ENCODE data around the gene LGR6.
"Not testable (repeated sequence)": the region's sequence is repeated elsewhere in the genome, so short reads cannot be mapped to it uniquely, and the experiment has no call there.

Gene LGR6, protein sequence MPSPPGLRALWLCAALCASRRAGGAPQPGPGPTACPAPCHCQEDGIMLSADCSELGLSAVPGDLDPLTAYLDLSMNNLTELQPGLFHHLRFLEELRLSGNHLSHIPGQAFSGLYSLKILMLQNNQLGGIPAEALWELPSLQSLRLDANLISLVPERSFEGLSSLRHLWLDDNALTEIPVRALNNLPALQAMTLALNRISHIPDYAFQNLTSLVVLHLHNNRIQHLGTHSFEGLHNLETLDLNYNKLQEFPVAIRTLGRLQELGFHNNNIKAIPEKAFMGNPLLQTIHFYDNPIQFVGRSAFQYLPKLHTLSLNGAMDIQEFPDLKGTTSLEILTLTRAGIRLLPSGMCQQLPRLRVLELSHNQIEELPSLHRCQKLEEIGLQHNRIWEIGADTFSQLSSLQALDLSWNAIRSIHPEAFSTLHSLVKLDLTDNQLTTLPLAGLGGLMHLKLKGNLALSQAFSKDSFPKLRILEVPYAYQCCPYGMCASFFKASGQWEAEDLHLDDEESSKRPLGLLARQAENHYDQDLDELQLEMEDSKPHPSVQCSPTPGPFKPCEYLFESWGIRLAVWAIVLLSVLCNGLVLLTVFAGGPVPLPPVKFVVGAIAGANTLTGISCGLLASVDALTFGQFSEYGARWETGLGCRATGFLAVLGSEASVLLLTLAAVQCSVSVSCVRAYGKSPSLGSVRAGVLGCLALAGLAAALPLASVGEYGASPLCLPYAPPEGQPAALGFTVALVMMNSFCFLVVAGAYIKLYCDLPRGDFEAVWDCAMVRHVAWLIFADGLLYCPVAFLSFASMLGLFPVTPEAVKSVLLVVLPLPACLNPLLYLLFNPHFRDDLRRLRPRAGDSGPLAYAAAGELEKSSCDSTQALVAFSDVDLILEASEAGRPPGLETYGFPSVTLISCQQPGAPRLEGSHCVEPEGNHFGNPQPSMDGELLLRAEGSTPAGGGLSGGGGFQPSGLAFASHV

DNA sequence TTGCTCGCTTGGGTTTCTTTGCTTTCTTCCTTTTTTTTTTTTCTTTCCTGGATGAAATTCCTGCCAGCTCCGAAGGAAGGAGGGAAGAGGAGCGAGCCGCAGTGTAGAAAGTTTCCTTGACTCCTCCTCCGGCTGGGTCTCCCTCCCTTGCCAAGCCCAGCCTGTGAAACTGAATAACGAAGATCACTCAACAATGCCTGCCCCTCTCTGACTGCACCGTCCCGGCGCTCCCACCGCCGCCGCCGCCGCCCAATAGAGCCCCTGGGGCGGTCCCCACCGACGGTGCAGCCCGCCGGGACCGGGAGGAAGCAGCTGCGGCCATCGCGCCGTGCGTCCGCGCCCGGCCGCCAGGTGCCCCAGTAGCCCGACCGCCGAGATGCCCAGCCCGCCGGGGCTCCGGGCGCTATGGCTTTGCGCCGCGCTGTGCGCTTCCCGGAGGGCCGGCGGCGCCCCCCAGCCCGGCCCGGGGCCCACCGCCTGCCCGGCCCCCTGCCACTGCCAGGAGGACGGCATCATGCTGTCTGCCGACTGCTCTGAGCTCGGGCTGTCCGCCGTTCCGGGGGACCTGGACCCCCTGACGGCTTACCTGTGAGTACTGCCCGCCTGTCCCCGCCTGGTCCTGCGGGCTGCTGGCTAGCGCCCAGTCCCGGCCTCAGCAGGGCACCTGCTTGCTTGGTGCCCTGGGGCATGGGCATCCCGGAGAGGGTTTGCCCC, at the start of gene LGR6:
LGR6 (plus strand) TSS at position 186 of the 714 bp plus-strand sequence; CDS start at position 377, 191 bp downstream.
- DNase-seq: no peak

DNA sequence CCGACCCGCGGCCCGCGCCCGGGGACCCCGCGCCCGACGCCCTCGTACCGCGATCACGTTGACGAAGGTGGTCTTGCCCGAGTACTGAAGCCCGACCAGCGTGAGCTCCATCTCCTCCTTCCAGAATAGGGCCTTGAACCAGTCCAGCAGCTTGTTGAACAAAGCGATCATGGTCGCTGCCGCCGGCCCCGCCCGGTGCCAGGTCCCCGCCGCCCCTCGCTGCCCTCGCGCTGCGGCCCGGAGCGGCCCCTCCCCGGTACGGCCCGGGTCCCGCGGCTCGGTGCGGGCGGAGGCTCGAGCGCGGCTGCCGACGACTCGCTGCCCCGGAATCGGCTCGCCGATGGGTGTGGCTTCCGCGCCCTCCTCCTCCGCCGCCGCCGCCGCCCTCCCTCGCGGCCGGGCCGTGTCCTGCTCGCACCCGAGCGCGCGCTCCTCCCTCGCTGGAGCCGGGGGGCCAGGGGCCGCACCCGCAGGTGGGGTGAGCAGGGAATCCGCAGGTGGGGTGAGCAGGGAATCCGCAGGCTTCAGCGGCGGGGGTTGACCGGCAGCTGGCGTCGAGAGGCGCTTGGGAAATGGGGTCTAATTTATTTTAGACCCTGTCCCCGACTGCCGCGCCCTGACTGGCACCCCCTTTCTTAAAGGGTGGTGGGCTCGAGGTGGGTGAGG, 49.1 kb upstream of the LGR6 start, which contains the start of gene ARL8A:
ARL8A (minus strand) TSS at position 336 of the 666 bp plus-strand sequence; CDS start at position 171, 165 bp downstream.
- peak; percentile 32 for DNase-seq

DNA sequence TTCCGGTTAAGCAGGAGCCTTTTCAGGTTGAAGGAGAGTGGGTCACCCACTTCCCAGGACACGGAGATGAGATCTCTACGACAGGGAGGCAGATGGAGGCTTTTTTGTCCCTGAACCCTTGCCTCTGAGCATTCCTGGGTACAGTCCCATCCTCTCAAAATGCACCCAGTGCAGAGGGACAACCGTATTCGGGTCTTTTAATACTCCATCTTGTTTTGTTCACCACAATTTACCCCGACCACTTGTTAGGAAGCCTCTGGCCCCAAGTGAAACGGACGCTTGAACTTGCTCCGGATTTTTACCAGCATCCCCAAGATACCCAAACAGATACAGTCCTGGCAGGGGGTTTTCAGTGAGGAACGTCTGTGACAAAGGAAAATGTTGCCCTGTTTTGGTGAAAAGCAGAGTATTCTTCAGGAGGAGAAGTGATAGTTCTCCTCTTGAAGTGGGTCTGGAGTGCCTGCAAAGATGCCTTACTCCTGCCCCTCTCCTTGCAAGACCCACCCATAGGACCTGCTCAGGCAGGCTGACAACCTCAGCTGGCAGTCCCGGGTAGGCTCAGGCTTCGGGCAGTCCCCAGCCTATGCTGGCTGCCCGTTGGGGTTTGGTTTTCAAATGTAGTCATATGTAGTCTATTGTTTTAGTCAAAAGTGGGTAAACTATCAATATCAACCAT, 48.4 kb upstream of the LGR6 start:
- no peak for DNase-seq

DNA sequence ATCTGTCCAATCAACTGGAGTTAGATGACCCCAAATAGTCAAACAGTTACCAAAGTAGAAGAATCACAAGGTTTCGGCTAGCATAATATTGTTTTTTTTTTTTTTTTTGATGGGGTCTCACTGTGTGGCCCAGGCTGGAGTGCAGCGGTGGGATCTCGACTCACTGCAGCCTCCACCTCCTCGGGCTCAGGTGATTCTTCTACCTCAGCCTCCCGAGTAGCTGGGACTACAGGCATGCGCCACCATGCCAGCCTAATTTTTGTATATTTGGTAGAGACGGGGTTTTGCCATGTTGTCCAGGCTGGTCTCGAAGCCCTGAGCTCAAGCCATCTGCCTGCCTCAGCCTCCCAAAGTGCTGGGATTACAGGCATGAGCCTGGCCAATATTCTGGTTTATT, 47.9 kb upstream of the LGR6 start:
- not testable (repeated sequence) for DNase-seq

DNA sequence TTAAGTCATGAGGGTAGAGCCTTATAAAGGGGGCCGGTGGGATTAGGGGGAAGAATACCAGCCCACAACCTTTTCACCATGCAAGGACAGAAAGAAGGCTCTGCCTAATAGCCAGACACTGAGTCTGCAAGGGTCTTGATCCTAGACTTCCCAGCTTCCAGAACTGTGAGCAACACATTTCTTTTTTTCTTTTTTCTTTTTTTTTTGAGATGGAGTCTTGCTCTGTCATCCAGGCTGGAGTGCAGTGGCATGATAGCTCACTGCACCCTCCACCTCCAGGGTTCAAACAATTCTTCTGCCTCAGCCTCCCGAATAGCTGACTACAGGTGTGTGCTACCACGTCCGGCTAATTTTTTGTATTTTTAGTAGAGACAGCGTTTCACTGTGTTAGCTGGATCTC, 47.3 kb upstream of the LGR6 start:
- DNase-seq: no peak

DNA sequence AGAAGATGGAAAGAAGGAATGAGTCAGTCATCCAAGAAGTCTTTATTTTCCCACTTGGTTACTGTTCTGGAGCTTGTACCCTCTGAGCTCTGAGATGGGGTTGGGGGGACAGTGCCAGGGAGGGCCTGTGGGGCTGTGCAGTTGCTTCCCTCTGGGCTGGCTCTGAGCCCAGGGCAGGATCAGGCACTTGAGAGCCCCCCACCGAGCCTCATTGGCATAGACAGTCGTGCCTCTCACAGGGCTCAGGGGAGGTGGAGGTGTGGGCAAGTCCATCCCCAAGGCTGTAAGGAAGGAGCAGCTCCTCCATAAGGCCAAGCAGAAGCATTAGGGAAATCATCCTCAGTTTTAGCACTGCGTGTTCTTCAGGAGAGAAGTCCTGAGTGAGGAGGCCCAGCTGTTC, 46.6 kb upstream of the LGR6 start:
- no peak for DNase-seq

DNA sequence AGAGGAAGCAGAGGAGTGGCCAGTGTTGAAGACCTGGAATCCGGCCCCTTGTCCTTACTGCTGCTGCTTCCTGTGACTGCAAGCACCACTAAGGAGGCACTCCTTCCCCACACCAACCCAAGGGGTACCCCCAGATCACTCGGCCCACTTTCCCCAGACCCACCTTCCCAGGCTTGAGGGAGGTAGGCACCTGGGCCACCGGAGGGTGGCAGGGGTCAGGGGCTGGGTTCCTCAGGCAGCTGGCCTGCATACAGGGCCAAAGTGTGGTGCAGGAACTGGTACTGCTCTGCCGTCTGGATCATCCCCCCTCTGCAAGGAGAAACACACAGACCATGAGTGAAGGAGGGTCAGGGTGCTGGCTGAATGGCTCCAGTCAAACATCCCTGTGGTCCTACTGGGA, 45.2 kb upstream of the LGR6 start:
- DNase-seq: no peak

DNA sequence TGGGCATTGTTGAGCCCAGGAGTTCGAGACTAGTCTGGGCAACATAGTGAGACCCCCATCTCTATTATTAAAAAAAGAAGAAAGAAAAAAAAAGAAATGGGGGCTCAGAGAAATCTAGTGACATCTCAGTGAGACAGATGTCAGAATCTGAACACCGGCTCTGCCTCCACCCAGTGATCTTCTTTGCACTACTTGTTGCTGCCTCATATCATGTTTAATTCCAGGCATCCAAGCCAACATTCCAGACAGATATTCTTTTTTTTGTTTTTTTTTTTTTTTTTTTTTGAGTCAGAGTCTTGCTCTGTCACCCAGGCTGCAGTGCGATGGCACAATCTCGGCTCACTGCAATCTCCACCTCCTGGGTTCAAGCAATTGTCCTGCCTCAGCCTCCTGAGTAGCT, 44.0 kb upstream of the LGR6 start:
- DNase-seq: no peak

DNA sequence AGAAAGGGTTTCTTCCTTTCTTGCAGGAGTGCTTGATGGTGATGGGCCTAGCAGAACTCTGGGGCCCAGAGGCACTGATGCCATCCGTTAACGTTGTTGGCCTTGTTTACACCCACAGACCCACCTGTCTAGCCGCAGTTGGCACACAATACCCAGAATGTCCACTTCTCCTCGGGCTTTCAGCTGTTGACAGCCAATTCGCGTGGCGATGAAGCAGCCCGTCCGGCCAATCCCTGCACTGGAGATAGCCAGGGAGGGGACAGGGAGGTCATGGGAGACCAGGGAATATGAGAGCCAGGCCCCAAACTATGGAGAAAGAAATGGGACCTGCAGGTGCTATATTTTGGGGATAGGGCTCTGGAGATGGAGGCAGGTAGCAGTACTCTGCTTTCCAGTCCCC, 43.4 kb upstream of the LGR6 start:
- DNase-seq: no peak

DNA sequence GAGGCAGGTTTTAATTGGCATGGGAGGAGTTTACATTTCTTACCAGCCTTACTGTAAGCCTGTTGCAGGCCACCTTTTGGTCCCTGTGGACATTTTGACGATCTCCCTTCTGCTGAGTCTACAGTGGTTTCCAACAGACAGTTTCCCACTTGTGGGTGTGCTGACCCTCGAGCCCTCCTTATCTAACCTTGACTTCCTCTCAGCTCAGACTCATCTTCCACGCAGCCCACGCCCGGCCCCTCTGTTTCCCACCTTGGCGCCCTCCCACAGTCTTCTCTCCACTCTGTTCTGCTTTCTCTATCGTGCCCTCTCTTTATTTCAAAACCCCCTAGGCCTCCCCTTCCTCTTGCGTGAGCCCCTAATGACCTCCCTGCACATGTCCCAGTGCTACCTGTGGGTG, 43.0 kb upstream of the LGR6 start:
- DNase-seq: no peak

DNA sequence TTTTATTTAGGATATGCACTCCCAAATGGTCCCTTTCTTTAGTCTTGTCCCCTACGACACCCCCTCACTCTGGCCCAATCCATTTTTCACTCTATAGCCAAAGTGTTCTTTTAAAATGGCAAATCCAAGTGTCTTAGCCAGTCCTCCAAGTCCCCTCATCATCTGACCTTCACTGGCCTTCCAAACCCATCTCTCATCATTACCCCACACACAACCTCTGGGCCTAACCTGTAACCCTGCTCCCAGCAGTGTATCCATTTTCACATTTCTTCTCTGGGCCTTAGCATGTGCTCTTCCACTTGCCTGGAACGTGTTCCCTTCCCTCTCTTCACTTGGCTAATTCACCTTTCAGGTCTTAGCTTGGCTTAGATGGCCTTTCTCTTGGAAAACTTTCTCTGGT, 42.6 kb upstream of the LGR6 start:
- DNase-seq: no peak

DNA sequence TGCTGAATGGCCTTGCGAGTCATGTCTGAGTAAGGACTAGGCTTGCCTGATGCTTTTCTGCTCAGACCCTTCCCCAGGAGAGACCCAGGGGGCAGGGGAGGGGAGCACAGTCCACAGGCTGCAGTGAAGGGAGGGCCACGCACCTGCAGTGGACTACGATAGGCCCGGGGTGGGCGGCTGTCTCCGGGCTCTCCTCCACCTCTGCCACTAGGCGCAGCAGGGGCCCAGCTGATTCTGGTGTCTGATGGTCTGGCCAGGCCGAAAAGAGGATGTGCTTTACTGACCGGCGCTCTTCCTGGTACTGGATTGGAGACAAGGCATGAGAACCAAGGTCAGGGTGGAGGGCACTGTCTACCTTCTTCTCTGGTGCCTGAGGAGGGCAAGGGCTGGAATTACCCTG, 41.2 kb upstream of the LGR6 start:
- no peak for DNase-seq

DNA sequence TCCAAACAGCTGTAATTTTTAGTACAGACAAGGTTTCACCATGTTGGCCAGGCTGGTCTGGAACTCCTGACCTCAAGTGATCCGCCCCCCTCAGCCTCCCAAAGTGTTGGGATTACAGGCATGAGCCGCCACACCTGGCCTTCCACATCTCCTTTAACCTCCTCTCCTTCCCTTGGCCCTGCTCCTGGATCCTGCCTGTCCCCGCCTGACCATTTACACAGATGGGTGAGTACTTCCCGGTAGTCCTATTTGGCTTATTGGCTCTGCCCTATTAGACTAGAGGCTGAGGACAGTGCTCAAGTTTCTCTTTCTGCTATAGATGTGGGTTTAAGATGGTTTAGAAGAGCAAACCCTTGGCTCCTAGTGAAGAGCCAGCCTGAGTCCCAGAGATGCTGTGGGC, 40.3 kb upstream of the LGR6 start:
- DNase-seq: no peak

DNA sequence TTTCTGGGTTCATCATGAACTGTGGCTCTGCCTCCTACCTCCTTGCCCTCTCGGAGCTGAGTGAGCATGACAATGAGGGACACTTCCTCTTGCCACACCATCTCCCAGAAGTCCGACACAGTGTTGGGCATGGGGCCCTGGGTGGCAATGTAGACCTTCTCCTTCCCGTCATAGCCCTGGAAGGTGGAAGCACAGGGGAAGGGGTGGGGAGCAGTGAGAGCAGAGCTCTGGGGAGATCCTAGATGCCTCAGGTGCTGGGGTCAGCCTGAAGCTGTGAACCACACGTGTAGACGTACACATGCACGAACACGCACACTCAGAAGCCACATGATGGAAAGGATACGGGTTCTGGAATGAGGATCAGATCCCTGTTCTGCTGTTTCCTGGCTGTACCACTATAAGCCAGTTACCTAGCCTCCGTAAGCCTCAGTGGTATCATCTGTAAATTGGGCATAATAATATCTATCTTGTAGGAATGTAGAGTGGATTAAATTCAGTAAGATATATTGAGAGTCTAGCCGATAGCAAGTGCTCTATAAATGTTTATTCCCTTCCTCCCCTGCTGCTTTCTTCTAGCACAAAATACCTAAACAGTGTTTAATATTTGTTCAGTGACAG, 39.3 kb upstream of the LGR6 start:
- no peak for DNase-seq

DNA sequence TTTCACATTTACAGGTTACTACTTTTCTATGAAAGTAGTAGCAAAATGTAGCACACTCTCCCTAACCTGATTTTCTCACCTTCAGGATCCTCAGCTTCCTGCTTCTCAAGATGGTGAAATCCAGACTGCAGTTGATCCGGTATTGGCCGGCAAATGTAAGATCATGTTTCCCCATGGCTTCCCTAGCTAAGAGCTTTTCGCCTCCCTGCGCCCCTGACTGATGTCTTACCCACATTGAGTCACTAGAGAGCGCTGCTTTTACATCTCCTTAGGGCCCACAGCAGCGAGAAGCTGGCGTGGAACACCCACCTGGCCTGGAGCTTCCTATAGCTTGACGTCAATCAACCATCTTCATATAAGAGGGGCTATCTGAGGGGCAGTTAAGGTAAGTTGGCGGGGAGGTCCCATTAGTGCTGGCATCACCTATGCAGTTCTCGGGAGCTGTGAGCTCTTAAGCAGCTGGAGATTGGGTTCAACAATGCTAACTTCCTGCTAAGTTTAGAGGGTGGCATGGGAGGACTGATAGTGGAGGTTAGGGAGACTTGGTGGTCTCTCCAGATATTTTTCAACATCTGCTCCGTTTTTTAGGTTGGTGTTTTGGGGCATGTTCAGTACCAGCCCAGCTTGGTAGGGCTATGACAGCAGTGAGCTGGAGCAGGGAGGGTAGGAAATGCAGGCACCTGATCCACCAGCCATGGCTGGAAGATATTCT, 38.7 kb upstream of the LGR6 start:
- DNase-seq: peak; percentile 45

DNA sequence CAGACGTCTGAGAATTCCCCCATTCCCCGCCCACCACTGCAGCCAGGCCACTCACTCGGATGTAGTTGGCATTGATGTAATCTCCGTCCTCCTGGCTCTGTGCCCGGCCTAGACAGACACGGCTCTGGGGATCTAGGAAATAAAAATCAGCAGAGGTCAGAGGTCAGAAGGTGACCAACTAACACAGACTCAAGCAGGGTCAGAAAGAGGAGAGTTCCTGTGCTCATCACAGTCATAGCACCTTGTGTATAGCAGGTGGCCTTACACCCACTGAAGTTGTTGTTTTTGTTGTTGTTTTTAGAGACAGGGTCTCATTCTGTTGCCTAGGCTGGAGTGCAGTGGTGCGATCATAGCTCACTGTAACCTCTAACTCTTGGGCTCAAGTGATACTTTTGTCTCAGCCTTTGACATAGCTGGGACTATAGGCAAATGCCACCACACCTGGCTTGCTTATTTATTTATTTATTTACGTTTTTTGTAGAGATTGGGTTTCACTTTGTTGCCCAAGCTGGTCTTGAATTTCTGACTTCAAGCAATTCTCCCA, 38.0 kb upstream of the LGR6 start:
- DNase-seq: no peak

DNA sequence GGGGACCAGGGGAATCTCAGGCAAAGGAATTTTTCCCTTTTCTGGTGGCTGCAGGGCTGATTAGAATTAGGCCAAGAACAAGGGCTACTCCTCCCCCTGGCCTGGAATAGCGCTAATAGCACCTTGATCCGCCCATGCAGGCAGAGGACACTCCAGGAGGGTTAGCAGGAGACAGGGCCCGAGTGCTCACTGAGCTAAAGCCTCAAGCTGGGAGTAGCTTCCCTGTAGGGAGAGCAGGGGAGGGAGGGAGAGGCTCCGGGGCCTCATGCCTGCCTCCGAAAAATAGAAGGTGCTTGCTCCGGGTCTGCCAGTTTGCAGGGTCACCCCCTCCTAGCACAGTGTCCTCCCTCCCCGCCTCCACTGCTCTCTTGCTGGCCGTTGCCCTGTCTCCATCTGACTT, 37.0 kb upstream of the LGR6 start:
- no peak for DNase-seq

DNA sequence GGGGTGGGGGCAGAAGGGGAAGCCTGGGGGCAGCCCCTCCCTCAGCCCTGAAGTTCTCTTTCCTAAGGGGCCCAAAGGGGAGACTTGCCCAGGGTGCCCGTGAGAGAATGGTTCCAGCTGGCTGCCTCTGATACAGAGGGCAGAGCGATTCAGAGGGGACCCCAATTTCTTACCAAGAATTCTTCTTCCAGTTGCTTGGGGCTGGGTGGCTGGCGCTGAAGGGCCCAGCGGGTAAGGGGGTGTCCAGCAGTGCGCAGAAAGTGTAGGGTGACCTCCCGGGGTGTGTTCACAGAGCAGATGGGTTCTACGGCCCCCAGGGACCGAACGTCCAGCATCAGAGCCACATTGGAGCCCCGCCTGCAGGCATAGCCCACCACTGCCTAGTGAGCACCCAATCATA, 35.7 kb upstream of the LGR6 start:
- no peak for DNase-seq

DNA sequence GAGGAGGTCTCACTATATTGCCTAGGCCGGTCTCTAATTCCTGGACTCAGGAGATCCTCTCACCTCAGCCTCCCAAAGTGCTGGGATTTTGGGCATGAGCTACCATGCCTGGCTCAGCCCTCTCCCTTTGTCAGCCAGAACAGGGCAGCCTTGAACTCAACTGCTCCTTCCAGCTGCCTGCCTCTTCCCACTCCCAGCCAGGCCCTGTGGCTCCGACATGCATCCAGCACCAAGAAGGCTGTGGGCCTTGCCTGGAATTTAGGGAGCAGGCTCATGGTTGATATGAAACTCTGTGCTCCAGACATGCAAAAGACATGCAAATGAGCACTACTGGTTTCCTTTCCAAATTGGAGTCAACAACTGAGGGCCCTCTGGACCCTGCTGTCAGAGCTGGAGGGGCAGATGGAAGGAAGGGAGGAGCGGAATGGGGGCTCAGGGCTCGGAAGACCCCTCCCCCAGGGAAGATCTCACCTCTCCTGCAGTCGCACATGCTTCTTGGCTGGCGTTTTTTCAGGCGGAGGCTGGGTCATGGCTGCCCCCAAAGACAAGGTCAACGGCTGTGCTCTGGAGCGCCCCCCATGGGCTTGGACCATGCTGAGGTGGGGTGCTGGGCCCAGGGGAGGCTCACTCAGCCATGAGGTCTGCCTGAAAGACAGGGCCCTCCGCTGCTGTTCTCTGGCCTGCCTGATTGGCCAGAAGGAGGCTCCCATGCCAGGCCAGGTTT, 34.6 kb upstream of the LGR6 start:
- DNase-seq: peak; percentile 35
